Neuronal stem cell (in vitro differentiated cells): ENCODE results near the gene ITGA8.

Experiments
- DNase-seq: peaks from one replicate; pipeline ENCODE4 v3.0.0-alpha.2; 2013; ENCODE audit warnings: low spot score
- H2AFZ ChIP-seq: one replicate; pipeline ENCODE4 v1.6.1; 2013; ENCODE audit warnings: mild to moderate bottlenecking, low read length, inconsistent platforms
- H2AK5ac ChIP-seq: 2 replicates; pipeline ENCODE4 v1.6.1; 2013; ENCODE audit warnings: low read depth, mild to moderate bottlenecking, inconsistent platforms, low read length, moderate library complexity, mixed read lengths
- H2BK120ac ChIP-seq: 2 replicates; pipeline ENCODE4 v1.6.1; 2013; ENCODE audit warnings: low read depth, mild to moderate bottlenecking, inconsistent platforms, low read length, moderate library complexity, mixed read lengths
- H2BK12ac ChIP-seq: one replicate; pipeline ENCODE4 v1.6.1; 2013; ENCODE audit warnings: low read length, inconsistent platforms
- H2BK15ac ChIP-seq: 2 replicates; pipeline ENCODE4 v1.6.1; 2013; ENCODE audit warnings: mild to moderate bottlenecking, low read length, inconsistent platforms, mixed read lengths
- H2BK5ac ChIP-seq: one replicate; pipeline ENCODE4 v1.6.1; 2013; ENCODE audit warnings: inconsistent platforms, mild to moderate bottlenecking, low read length, moderate library complexity
- H3K14ac ChIP-seq: one replicate; pipeline ENCODE4 v1.6.1; 2013; ENCODE audit warnings: low read length, inconsistent platforms
- H3K18ac ChIP-seq: 2 replicates; pipeline ENCODE4 v1.6.1; 2013; ENCODE audit warnings: low read length, inconsistent platforms
- H3K23ac ChIP-seq: 2 replicates; pipeline ENCODE4 v1.6.1; 2013; ENCODE audit warnings: low read depth, mild to moderate bottlenecking, mixed read lengths, low read length, inconsistent platforms; ENCODE audit not compliant: poor library complexity
- H3K27ac ChIP-seq: replicated peaks from 3 replicates; pipeline ENCODE4 v1.5.1; 2013; ENCODE audit warnings: low read length, inconsistent platforms
- H3K27me3 ChIP-seq, 3 experiments: 2 replicates each; pipeline ENCODE4 v1.6.1; 2013; ENCODE audit warnings: low read length in 3 of 3, mild to moderate bottlenecking in 2 of 3, inconsistent platforms in 1 of 3, low read depth in 1 of 3, mixed read lengths in 1 of 3, moderate library complexity in 1 of 3; ENCODE audit not compliant: control insufficient read depth in 3 of 3, insufficient read depth in 3 of 3
- H3K36me3 ChIP-seq, 2 donors: replicated peaks in 1 of 2; 2 replicates each; pipeline ENCODE4 v1.6.1; 2013; ENCODE audit warnings: low read length in 2 of 2; ENCODE audit not compliant: control insufficient read depth in 2 of 2, insufficient read depth in 2 of 2
- H3K4ac ChIP-seq: 2 replicates; pipeline ENCODE4 v1.6.1; 2013; ENCODE audit warnings: inconsistent platforms, mild to moderate bottlenecking, low read length, moderate library complexity
- H3K4me1 ChIP-seq, 2 donors: 1 replicate in 1 of 2; 2 replicates in 1 of 2; pipeline ENCODE4 v1.6.1; 2013; ENCODE audit warnings: low read length in 2 of 2, low read depth in 1 of 2; ENCODE audit not compliant: control insufficient read depth in 2 of 2, insufficient read depth in 1 of 2
- H3K4me2 ChIP-seq: one replicate; pipeline ENCODE4 v1.6.1; 2013; ENCODE audit warnings: mild to moderate bottlenecking, low read length, inconsistent platforms; ENCODE audit not compliant: insufficient read depth, poor library complexity, severe bottlenecking
- H3K4me3 ChIP-seq, 2 donors: 2 replicates each; pipeline ENCODE4 v1.5.1; 2013; ENCODE audit warnings: low read length in 2 of 2, mild to moderate bottlenecking in 2 of 2, inconsistent platforms in 1 of 2, moderate library complexity in 1 of 2
- H3K79me1 ChIP-seq: one replicate; pipeline ENCODE4 v1.6.1; 2013; ENCODE audit warnings: low read depth, mild to moderate bottlenecking, inconsistent platforms, low read length, moderate library complexity
- H3K9ac ChIP-seq: one replicate; pipeline ENCODE4 v1.6.1; 2013; ENCODE audit warnings: mild to moderate bottlenecking, low read depth, low read length, inconsistent platforms; ENCODE audit not compliant: poor library complexity
- H3K9me3 ChIP-seq, 2 donors: replicated peaks in 1 of 2; 2 replicates each; pipeline versions ENCODE3 to v1.6.1; 2013; ENCODE audit warnings: low read length in 2 of 2, mild to moderate bottlenecking in 2 of 2, inconsistent platforms in 1 of 2, low read depth in 1 of 2, mixed read lengths in 1 of 2, moderate library complexity in 1 of 2; ENCODE audit not compliant: control insufficient read depth in 2 of 2, insufficient read depth in 1 of 2
- H4K8ac ChIP-seq: one replicate; pipeline ENCODE4 v1.6.1; 2013; ENCODE audit warnings: low read depth, mild to moderate bottlenecking, inconsistent platforms, low read length, moderate library complexity
- H4K91ac ChIP-seq: one replicate; pipeline ENCODE4 v1.6.1; 2013; ENCODE audit warnings: low read length, low read depth, mild to moderate bottlenecking, inconsistent platforms; ENCODE audit not compliant: poor library complexity
- WGBS, 2 donors: extraction: QIAGEN DNeasy Blood & Tissue Kit; methylation state at CpG; one replicate each; pipeline ENCODE4 v1.1.7; 2013; ENCODE audit warnings: missing lambda C conversion rate in 2 of 2, mixed read lengths in 1 of 2; ENCODE audit not compliant: insufficient read length in 2 of 2, insufficient replicate concordance in 1 of 2; ENCODE audit errors: extremely low coverage in 2 of 2; 5-methylcytosine and 5-hydroxymethylcytosine counted together

Gene ITGA8

DNA sequence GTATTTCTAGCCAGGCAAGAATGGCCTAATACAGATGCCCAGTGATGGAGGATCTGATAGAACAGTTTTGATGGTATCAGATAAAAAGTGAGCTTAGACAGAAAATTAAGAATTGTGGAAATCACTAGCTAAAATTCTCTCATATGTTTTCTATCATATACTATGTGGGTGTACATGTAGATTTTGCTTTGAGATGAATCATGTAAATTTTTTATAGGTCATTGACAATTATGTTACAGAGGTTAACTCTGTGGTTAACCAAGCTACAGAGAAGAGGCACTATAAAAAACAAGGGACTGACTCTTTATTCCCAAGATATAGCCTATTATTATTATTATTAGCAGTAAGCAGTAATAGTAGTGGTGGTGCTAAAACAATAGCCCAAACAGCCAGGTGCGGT lies 156.5 kb downstream of the ITGA8 start:
- DNase-seq, result no peak
- no peak overlapping the region for H3K27ac ChIP-seq
- H3K4me1 ChIP-seq, result peaks cover 0 to 3% of the 10 kb centered on the region in 2 donors
- no peak overlapping the region for H2BK120ac ChIP-seq
- no peak overlapping the region for H2AK5ac ChIP-seq
- H3K4me2 ChIP-seq, result no peak overlapping the region
- no peaks in the 10 kb centered on the region for H3K9me3 ChIP-seq
- no peaks in the 10 kb centered on the region for H3K79me1 ChIP-seq
- no peak overlapping the region for H3K14ac ChIP-seq
- no peak overlapping the region for H3K4me3 ChIP-seq
- no peaks in the 10 kb centered on the region for H3K27me3 ChIP-seq
- no peak overlapping the region for H3K18ac ChIP-seq
- H2AFZ ChIP-seq, result no peak overlapping the region
- no peak overlapping the region for H3K23ac ChIP-seq
- H2BK12ac ChIP-seq, result no peak overlapping the region
- no peak overlapping the region for H2BK5ac ChIP-seq
- no peaks in the 10 kb centered on the region for H3K36me3 ChIP-seq
- H2BK15ac ChIP-seq, result no peak overlapping the region
- H4K8ac ChIP-seq, result no peak overlapping the region
- H4K91ac ChIP-seq, result no peak overlapping the region
- WGBS, 2 donors, result no CpG with 5 or more reads among the region's 1 CpG
- H3K9ac ChIP-seq, result no peak overlapping the region
- H3K4ac ChIP-seq, result no peak overlapping the region

DNA sequence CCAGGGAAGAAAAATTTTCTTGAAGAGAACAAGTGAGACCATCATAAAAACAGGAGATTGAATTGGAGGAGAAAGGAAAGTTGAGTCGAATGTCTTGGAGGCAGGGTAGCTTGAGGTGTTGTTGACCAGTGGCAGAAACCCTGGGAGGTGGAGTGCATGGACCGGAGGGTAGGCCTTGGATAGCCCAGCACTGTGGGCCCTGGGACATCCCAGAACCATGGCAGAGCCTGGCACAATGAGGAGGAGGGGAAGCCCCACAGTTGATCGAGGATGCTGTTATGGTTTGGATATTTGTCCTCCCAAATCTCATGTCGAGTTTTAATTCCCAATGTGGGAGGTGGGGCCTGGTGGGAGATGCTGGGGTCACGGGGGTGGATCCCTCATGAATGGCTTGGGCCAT lies 157.1 kb downstream of the ITGA8 start:
- Histone ChIP-seq H3K36me3 (no peaks in the 10 kb centered on the region), H3K14ac (no peak overlapping the region), H4K8ac (no peak overlapping the region), H2BK5ac (no peak overlapping the region), H2BK15ac (no peak overlapping the region), H3K4me3 (no peak overlapping the region), H2AFZ (no peak overlapping the region), H3K23ac (no peak overlapping the region), H2AK5ac (no peak overlapping the region), H3K9ac (no peak overlapping the region), H3K27ac (no peak overlapping the region), H2BK120ac (no peak overlapping the region), H3K4me2 (no peak overlapping the region), H4K91ac (no peak overlapping the region), H2BK12ac (no peak overlapping the region), H3K4ac (no peak overlapping the region), H3K79me1 (no peaks in the 10 kb centered on the region), H3K18ac (no peak overlapping the region), H3K9me3 (no peaks in the 10 kb centered on the region), H3K27me3 (no peaks in the 10 kb centered on the region), H3K4me1 (peaks cover 0 to 4% of the 10 kb centered on the region in 2 donors)
- WGBS, 2 donors, result no CpG with 5 or more reads among the region's 5 CpGs
- no peak for DNase-seq

DNA sequence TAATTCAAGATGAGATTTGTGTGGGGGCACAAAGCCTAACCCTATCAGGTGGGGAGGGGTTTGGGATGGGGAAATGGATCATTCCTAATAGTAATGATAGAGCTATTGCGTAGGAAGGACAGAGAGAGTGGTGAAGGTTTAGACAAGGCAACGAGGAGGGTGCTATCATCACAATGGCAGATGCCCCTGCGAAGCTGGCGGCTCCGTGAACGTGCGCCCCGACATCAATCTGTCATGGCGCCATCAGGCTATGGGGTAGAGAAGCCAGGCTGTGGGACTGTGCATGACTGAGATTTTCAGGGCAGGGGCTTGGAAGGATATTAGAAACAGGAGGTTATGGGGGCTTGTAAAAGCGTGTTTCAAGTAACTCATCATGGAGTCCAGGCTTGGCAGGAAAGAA lies 157.6 kb downstream of the ITGA8 start:
- no CpG with 5 or more reads among the region's 10 CpGs for WGBS, 2 donors
- Histone ChIP-seq H3K9ac (no peak overlapping the region), H3K27me3 (no peaks in the 10 kb centered on the region), H3K4me1 (peaks cover 0 to 4% of the 10 kb centered on the region in 2 donors), H2BK15ac (no peak overlapping the region), H4K8ac (no peak overlapping the region), H4K91ac (no peak overlapping the region), H3K18ac (no peak overlapping the region), H2AFZ (no peak overlapping the region), H2BK12ac (no peak overlapping the region), H2BK120ac (no peak overlapping the region), H3K79me1 (no peaks in the 10 kb centered on the region), H3K27ac (no peak overlapping the region), H3K4ac (no peak overlapping the region), H3K4me3 (no peak overlapping the region), H3K23ac (no peak overlapping the region), H3K14ac (no peak overlapping the region), H2BK5ac (no peak overlapping the region), H3K36me3 (no peaks in the 10 kb centered on the region), H3K9me3 (no peaks in the 10 kb centered on the region), H2AK5ac (no peak overlapping the region), H3K4me2 (no peak overlapping the region)
- no peak for DNase-seq

DNA sequence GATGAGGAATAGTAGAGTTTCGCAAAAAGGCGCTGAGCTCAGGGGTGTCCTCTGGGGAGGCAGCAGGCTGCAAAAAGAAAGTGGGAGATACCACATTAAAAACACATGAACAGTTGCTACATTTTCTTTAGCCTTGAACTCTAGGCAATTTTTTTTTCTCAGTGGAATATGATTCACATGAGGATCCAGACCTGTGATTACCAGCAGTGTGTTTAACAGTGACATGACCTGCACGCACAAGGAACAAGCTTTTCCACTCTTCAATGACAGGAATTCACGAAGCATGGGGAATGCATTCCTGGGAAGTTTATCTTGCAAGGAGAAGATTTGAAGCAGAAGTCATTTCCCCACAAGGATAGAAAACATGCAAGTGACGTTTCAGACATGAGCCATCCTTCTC lies 161.6 kb downstream of the ITGA8 start:
- Histone ChIP-seq H3K18ac (no peak overlapping the region), H3K4me2 (no peak overlapping the region), H3K9ac (no peak overlapping the region), H3K14ac (no peak overlapping the region), H3K79me1 (no peaks in the 10 kb centered on the region), H2BK12ac (no peak overlapping the region), H3K9me3 (no peaks in the 10 kb centered on the region), H3K27ac (no peak overlapping the region), H2BK120ac (no peak overlapping the region), H2BK15ac (no peak overlapping the region), H3K23ac (no peak overlapping the region), H2BK5ac (no peak overlapping the region), H3K27me3 (no peaks in the 10 kb centered on the region), H3K4me1 (peaks cover 0 to 4% of the 10 kb centered on the region in 2 donors), H3K4ac (no peak overlapping the region), H3K36me3 (no peaks in the 10 kb centered on the region), H3K4me3 (no peak overlapping the region), H2AK5ac (no peak overlapping the region), H4K91ac (no peak overlapping the region), H4K8ac (no peak overlapping the region), H2AFZ (no peak overlapping the region)
- DNase-seq, result no peak
- WGBS, 2 donors, result no CpG with 5 or more reads among the region's 5 CpGs
